ENCODE data around the gene PIRT.

The PIRT gene

GRCh38 chr17:10815319-10815718, 22.6 kb downstream of the PIRT start:
- DNase-seq, result no peak

GRCh38 chr17:10814075-10814474, 23.8 kb downstream of the PIRT start:
- DNase-seq, result no peak

GRCh38 chr17:10812674-10813073, 25.2 kb downstream of the PIRT start:
- no peak for DNase-seq

- no peak for DNase-seq
Observed at GRCh38 chr17:10809605-10810004, 28.3 kb downstream of the PIRT start.

- DNase-seq, result no peak
Observed at GRCh38 chr17:10807704-10808128, 30.2 kb downstream of the PIRT start.

- no peak for DNase-seq
Observed at GRCh38 chr17:10806545-10807262, 31.2 kb downstream of the PIRT start.

GRCh38 chr17:10805911-10806310, 32.0 kb downstream of the PIRT start:
- no peak for DNase-seq

GRCh38 chr17:10804546-10804945, 33.3 kb downstream of the PIRT start:
- no peak for DNase-seq

- DNase-seq, result no peak
Observed at GRCh38 chr17:10803830-10804475, 33.9 kb downstream of the PIRT start, which contains the start of gene TMEM238L. Gene TMEM238L (minus strand): TSS chr17:10804099. CDS start chr17:10803963, 136 bp downstream.

- DNase-seq, result no peak
Observed at GRCh38 chr17:10803350-10803749, 34.5 kb downstream of the PIRT start.

GRCh38 chr17:10802496-10803284, 35.2 kb downstream of the PIRT start:
- DNase-seq, result no peak

- DNase-seq, result no peak
Observed at GRCh38 chr17:10799407-10799806, 38.5 kb downstream of the PIRT start.

GRCh38 chr17:10798910-10799309, 39.0 kb downstream of the PIRT start:
- DNase-seq, result no peak

- no peak for DNase-seq
Observed at GRCh38 chr17:10798332-10798749, 39.5 kb downstream of the PIRT start.

- no peak for DNase-seq
Observed at GRCh38 chr17:10797476-10798328, 40.2 kb downstream of the PIRT start.

GRCh38 chr17:10793816-10794215, 44.1 kb downstream of the PIRT start:
- DNase-seq, result no peak

GRCh38 chr17:10793256-10793655, 44.6 kb downstream of the PIRT start:
- no peak for DNase-seq

GRCh38 chr17:10792151-10792550, 45.7 kb downstream of the PIRT start:
- no peak for DNase-seq

GRCh38 chr17:10790491-10791401, 47.1 kb downstream of the PIRT start:
- DNase-seq, result no peak

GRCh38 chr17:10789694-10790271, 48.1 kb downstream of the PIRT start:
- no peak for DNase-seq
